ENCODE results near the gene SLC30A2. TPM values are rescaled to one million over a fixed set of nuclear protein-coding genes. Genes with fewer than 3 reads are reported as not detected.

SLC30A2 gene
- total RNA-seq, 2 donors from 2014 or later: 0.05 to 0.34 TPM

- H3K27me3 ChIP-seq (replicated peaks; ENCODE audit: insufficient read depth): peaks cover 4% of the 10 kb centered on the region
- WGBS: 86% methylated on average over 5 of the region's 5 CpGs
- TF ChIP-seq POLR2AphosphoS5 (IDR thresholded peaks at IDR 0.05) (no peak), POLR2A (IDR thresholded peaks at IDR 0.05) (no peak), CTCF (IDR thresholded peaks at IDR 0.05) (no peak)
- no peak overlapping the region for H3K4me3 ChIP-seq
- no peaks in the 10 kb centered on the region for H3K9me3 ChIP-seq
- no peaks in the 10 kb centered on the region for H3K36me3 ChIP-seq
- no peaks in the 10 kb centered on the region for H3K4me1 ChIP-seq (replicated peaks)
- no peak for DNase-seq (ENCODE audit: low spot score)
- H3K27ac ChIP-seq: no peak overlapping the region
- intact Hi-C loops (cut with DNase I): no loop called here
Measured at GRCh38 chr1:26025060-26025459, 20.9 kb downstream of the SLC30A2 start.

- H3K9me3 ChIP-seq: no peaks in the 10 kb centered on the region
- intact Hi-C loops (cut with DNase I): no loop called here
- no peaks in the 10 kb centered on the region for H3K4me1 ChIP-seq (replicated peaks)
- H3K27ac ChIP-seq: no peak overlapping the region
- TF ChIP-seq POLR2A (IDR thresholded peaks at IDR 0.05) (no peak), CTCF (IDR thresholded peaks at IDR 0.05) (no peak), POLR2AphosphoS5 (IDR thresholded peaks at IDR 0.05) (no peak)
- DNase-seq (ENCODE audit: low spot score): no peak
- no peaks in the 10 kb centered on the region for H3K27me3 ChIP-seq (replicated peaks; ENCODE audit: insufficient read depth)
- H3K36me3 ChIP-seq: no peaks in the 10 kb centered on the region
- H3K4me3 ChIP-seq: no peak overlapping the region
- 91% methylated on average over 5 of the region's 5 CpGs for WGBS
Measured at GRCh38 chr1:26023826-26024225, 22.1 kb downstream of the SLC30A2 start.

GRCh38 chr1:26023009-26023408, 22.9 kb downstream of the SLC30A2 start:
- Histone ChIP-seq H3K9me3 (no peaks in the 10 kb centered on the region), H3K4me1 (replicated peaks) (no peaks in the 10 kb centered on the region), H3K36me3 (no peaks in the 10 kb centered on the region), H3K4me3 (no peak overlapping the region), H3K27me3 (replicated peaks; ENCODE audit: insufficient read depth) (no peaks in the 10 kb centered on the region), H3K27ac (no peak overlapping the region)
- DNase-seq (ENCODE audit: low spot score): no peak
- intact Hi-C loops (cut with DNase I): no loop called here
- TF ChIP-seq POLR2AphosphoS5 (IDR thresholded peaks at IDR 0.05): no peak
- no peak for TF ChIP-seq POLR2A (IDR thresholded peaks at IDR 0.05)
- TF ChIP-seq CTCF (IDR thresholded peaks at IDR 0.05): no peak
- WGBS: 84% methylated on average over 13 of the region's 13 CpGs

GRCh38 chr1:26022404-26022779, 23.5 kb downstream of the SLC30A2 start:
- no peak overlapping the region for H3K4me3 ChIP-seq
- intact Hi-C loops (cut with DNase I): no loop called here
- no peaks in the 10 kb centered on the region for H3K9me3 ChIP-seq
- TF ChIP-seq CTCF (IDR thresholded peaks at IDR 0.05) (no peak), POLR2AphosphoS5 (IDR thresholded peaks at IDR 0.05) (no peak), POLR2A (IDR thresholded peaks at IDR 0.05) (no peak)
- no peaks in the 10 kb centered on the region for H3K4me1 ChIP-seq (replicated peaks)
- H3K27me3 ChIP-seq (replicated peaks; ENCODE audit: insufficient read depth): no peaks in the 10 kb centered on the region
- no peaks in the 10 kb centered on the region for H3K36me3 ChIP-seq
- DNase-seq (ENCODE audit: low spot score): no peak
- WGBS: 64% methylated on average over 8 of the region's 8 CpGs
- H3K27ac ChIP-seq: no peak overlapping the region

- H3K4me3 ChIP-seq: no peak within 1 kb of the TSS
Measured at GRCh38 chr1:26021647-26022403, 24.1 kb downstream of the SLC30A2 start, which contains the start of gene EXTL1. EXTL1 (plus strand) TSS chr1:26021775; CDS start chr1:26022647, 872 bp downstream.

More at GRCh38 chr1:26021647-26022403, 24.1 kb downstream of the SLC30A2 start, which contains the start of gene EXTL1:
- H3K4me1 ChIP-seq (replicated peaks): no peaks in the 10 kb centered on the region
- no peak for DNase-seq (ENCODE audit: low spot score)
- H3K27ac ChIP-seq: no peak within 1 kb of the TSS
- no peak for TF ChIP-seq CTCF (IDR thresholded peaks at IDR 0.05)
- no peaks in the 10 kb centered on the region for H3K36me3 ChIP-seq
- no peaks in the 10 kb centered on the region for H3K27me3 ChIP-seq (replicated peaks; ENCODE audit: insufficient read depth)
- intact Hi-C loops (cut with DNase I): no loop called here
- WGBS: 26% methylated on average over 15 of the region's 15 CpGs
- H3K9me3 ChIP-seq: no peaks in the 10 kb centered on the region
